GM18870 (cell line): Measurements from ENCODE around the gene NRXN3.
"Not testable (repeated sequence)": the region's sequence is repeated elsewhere in the genome, so short reads cannot be mapped to it uniquely, and the experiment has no call there.

Experiments
- ATAC-seq: cut with Tn5 transposase; IDR thresholded peaks from one replicate; pipeline ENCODE4 v1.9.1; 2021; ENCODE audit warnings: moderate library complexity; ENCODE audit not compliant: unreplicated experiment

NRXN3 gene

DNA sequence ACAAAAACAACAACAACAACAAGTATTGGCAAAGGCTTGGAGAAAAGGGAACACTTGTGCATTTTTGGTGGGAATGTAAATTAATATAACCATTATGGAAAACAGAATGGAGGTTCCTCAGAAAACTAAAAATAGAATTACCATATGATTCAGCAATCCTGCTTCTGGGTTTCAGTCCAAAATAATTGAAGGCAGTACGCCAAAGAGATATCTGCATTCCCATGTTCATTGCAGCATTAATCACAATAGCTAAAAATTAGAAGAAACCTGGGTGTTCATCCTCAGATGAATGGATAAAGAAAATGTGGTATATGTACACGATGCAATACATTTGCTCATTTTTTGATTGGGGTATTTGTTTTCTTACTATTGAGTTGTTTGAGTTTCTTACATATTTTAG lies 813.0 kb downstream of the NRXN3 start:
- ATAC-seq = no peak

DNA sequence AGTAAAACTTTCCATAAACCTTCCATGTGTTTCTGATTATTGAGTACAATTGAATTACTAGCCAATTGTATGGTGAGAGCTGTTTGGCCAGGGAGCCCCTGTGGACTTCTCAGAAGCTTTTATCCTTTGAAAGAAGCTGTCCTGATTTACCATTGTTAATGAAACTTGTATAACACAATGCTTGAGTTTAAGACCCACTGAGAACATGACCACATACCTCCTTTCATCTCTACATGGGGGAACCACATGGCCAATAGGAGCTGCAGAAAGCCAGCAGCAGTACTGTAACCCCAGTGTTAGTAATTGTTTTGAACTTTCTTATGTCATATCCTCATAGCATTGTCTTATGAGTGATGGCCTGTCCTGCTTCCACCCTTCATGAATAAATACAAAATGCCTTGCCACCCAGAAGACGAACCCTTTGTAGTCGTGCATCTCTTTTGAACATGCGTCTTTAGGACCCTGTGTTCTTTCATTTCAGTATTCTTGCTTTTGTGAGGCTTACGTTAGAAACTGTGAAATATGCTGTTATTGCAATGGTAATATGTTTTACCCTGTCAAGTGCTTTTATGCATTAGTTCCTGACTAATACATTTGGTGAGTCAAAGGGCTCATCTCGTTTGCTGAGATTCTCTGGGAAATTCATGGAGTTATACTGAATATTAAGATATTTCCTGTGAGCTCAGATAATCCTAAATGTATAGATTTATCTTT lies 815.7 kb downstream of the NRXN3 start:
- no peak for ATAC-seq

DNA sequence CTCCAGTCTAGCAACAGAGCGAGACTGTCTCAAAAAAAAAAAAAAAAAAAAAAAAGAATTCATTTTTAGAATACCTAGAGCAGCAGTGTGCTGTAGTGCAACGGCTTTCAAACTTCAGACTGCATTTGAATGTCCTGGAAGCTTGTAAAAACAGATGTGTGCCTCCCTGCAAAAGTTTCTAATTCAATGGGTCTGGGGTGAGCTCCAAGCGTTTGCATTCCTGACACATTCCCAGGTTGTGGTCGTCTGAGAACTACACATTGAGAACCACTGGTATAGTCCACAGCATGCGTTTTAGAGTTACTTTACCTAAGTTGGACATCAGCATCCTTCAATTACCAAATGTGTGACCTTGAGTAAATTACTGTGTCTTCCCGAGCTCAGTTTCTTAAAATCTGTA lies 816.8 kb downstream of the NRXN3 start:
- ATAC-seq = no peak

DNA sequence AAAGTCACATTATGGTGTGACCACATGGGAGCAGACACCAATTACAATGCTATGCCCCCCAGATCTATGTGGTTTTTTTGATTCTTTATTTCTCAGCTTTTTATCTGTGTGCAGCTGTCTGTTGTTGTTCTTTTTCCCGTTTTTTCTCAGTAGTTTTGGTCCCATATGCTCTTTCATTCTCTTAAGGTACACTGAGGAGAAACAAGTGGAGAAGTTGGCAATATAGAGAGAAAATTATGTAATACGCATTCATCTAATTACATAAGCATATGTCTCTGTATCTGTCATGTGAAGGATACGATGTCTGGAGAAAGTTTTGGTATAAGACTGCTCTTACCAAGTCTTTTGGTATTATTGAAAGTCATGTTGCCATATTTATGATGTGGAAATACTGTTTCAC lies 819.0 kb downstream of the NRXN3 start:
- ATAC-seq = no peak

DNA sequence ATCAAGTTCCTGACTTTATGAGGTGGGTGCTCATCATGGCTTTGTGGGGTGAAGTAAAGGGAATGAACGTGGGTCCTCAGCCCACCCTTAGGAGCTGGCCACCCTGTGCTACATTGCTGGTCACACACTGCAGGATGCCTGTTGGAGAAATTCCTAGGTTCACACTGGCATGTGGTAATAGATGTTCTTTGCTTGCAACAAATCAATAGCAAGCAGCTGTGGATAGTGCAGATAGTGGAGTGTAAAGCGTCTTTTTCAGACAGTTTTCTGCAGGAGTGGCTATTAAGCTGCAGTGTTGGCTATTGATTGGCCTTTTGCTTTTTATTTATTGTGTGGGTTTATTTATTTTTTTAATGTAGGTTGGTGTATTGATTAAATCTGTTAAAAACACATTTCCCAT lies 822.7 kb downstream of the NRXN3 start:
- no peak for ATAC-seq

DNA sequence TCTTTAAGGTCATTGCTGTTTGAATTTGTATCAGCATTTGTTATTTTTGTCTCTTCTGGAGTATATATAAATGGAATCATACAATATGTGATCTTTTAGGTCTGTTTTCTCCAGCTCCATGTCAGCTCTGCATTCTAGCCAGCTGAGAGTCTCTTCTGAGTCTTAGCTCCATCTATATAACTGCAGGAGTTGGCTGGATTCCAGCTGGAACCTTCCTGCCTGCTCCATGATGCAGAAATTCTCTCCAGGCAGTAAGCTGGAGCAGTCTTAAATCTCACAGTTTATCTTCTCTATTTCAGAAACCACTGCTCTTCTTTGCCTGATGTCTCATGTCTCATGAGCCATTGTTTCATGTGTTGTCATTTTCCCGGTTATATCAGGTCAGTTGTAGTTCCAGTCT lies 827.6 kb downstream of the NRXN3 start:
- ATAC-seq = no peak

DNA sequence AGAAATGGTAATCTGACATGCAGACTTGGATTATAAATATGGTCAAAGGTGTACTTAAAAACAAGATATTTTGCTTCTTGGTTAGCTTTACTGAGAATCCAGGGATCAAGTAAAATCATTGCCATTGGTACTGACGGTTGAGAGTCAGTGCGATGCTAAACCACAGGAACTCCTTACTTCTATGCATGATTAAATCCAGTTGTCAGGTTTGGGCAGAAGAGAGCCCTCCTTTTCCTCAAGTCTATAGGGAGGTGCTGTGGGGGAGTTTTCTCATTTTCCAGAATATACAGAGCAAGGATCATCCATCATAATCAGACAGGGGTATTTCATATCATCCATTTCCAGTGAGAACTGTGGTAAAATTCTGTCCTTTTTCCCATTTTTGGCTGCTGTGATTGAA lies 839.1 kb downstream of the NRXN3 start:
- ATAC-seq = no peak

DNA sequence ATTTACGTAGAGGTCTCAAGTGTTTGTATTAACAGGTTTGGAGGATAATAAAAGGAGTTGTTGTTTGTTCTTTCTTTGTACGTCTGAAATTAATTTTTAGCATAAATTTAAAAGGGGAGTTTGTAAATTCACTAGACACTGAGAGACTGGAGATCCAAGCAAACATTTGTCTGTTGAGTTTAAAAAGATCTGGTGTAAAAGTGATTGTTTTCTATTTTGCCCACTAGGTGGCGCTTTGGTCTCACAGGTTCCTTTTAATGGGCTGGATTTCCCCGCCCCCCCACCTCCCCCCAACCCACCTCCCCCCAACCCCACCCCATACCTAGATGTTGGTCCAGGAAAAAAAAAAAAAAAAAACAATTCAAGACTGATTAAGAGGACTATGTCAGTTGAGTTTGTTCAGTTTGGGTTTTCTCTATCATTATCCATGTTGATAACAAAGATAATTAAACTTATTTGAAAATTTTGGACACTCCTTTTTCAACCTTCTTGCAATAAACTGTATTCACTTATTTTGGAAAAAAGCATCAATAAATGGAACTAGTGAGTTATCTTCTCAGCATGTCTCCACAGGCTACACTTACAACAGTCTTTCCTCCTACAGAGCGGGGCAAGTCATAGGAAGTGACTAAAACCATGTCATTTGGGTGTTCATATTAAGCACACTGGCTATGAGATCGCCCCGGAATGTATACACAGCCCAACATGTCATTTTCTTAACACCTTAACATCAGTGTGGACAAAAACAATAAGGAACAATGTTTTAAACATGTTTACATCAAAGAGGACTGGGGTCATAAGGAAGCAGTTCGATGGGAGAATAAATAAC lies 841.1 kb downstream of the NRXN3 start:
- no peak for ATAC-seq

DNA sequence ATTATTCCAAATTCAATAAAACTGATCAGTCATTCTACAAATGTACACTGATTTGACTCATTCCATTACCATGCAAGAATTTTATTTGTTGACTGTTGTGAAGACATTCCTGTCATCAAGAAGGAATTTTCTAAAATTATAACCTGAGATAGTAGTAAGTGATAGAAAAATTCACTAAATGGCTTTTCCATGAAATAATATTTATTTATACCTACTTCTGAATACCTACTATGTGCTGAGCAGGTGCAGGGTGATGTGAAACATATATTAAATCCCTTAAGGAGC lies 841.7 kb downstream of the NRXN3 start:
- ATAC-seq = no peak

DNA sequence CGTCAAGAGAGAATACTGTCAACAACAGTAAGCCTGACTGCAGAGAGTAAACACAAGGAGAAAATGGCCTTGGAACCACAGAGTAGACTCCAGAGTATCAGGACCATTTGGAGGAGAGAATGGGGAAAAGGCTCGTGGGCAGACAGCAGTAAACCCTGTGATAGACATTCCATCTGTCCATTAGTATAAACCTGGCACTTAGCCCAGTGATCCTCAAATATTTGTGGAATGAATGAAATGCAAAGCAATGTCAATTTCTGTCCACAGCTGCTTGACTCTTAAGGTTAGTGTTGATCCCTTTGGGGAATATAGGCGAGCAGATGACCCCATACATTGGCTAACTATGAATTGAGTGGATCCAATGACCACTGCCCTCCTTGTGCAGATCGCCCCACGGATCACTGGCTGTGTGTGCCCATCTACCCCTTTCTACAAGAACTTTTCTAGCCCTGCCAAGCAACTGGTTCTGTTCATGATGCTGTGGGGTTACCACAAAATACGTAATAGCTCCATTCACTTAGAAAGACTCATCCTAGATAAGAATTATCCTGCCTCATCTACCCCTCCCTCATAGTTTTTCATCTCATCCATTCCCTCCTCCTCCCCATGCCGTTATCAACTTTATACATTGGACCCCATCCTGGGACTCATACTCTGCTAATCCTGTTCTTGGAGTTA lies 846.8 kb downstream of the NRXN3 start:
- no peak for ATAC-seq

DNA sequence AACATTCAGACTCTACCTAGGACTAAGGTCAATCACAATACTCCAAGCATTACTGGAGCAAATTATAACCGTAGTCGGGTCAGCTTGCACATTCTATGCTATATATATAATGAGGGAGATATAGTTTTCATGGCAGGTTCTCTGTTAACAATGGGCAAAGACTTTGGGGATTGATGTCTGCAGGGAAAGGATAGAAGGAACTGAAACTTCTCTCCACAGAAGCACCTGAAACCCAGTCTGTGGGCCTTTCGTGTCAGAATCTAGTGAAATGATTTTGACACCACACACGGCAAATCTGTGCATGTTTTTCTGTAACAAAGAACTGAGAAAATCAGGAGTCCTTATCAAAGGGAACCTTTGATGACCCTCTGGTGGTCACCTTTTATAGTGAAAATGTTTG lies 847.4 kb downstream of the NRXN3 start:
- ATAC-seq = no peak

DNA sequence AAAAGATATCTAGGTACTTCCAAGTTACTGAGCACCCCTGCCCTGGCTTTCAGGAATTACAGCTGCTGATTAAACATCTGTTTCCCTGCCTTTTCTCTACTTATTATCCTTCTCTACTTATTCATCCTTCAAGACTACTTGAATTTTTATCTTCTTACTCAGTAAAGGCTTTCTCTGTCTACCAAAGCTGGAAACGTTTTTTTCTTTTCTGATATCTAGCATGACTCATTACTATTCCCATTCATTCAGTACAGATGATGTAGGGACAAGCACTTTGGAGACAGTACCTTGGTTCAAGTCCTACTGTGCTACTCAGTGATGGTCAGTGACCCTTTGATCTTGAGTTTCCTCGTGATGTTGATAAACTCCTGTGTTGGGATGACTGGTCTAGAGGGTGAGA lies 848.7 kb downstream of the NRXN3 start:
- no peak for ATAC-seq

DNA sequence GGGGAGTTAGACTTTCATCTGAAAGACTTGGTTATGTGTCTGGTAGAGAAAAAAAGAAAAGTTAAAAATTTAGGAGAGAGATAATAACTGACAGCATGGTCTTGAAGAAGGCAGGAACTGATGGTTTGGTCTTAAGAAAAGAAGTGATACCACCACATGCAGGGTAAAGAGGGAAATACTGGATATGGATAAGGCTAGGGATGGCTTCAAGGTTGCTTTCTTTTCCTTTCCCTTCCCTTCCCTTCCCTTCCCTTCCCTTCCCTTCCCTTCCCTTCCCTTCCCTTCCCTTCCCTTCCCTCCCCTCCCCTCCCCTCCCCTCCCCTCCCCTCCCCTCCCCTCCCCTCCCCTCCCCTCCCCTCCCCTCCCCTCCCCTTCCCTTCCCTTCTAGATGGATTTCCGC lies 849.7 kb downstream of the NRXN3 start:
- ATAC-seq = not testable (repeated sequence)

DNA sequence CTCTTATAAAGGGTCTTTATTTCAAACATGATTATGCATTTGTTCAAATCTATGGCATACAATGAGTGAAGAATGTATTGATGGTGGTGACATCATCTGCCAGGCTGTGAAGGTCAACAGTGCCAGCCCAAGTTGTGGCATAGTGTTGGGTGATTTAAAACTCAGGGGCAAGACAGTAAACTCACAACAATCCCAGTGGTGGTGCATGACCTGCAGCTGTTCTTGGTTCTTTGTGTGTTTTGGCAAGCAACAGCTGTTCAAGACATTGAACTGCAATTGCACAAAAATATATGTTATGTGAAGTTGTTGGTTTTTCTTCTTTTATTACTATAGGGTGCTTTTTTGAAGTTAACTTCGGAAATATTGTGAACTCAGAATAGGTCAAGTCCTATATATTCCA lies 851.6 kb downstream of the NRXN3 start:
- no peak for ATAC-seq

DNA sequence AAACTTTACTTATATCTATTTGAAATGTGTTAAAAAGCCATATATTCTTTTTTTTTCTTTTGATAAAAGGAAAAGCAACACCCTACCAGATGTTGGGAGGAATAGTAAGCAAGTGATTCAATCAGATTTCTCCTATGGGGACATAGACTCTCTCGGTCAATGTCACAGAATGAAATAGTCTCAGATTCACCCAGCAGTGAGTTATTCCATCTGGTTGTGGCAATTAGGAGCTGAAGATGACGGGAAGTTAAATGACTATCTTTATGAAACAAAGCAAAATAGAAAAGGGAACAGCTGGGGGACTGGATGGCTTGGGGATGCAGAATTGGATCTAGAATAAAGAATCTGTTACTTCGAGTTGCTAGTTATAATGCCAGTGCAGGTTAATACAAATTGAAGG lies 857.0 kb downstream of the NRXN3 start:
- no peak for ATAC-seq

DNA sequence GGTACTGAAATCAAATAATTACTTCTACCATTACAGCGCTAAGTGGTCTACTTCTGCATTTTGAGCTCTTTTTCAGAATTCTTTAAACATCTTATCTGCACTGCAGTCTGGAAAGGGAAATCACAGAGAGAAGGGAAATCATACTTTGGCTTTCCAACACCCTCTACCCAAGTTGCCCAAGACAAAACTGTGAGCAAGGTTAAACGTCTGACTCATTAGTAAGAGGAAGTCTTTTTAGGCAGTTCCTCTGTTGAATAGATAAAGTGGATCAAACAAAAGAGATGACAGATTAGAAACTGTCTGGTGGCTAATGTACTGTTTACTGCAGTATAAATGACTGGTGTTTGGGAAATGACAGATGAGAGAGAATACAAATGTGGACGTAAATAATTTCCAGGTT lies 858.1 kb downstream of the NRXN3 start:
- ATAC-seq = no peak

DNA sequence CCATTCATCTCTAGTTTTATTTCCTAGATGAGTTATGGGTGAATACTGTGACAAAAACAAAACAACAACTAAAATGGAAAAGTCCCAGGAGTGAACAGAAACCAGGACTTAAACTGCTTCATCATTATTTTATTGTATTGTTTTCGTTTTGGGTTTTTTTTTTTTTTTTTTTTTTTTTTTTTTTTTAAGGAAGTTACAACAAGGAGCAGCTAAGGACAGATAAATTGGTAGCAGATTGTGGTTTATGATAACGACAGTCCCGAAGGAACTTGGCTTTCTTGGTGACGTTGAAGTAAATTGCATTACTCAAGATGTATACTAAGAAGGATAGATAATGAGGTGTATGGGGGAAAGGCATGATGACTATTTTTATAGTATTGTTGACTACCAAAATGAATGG lies 866.3 kb downstream of the NRXN3 start:
- no peak for ATAC-seq

DNA sequence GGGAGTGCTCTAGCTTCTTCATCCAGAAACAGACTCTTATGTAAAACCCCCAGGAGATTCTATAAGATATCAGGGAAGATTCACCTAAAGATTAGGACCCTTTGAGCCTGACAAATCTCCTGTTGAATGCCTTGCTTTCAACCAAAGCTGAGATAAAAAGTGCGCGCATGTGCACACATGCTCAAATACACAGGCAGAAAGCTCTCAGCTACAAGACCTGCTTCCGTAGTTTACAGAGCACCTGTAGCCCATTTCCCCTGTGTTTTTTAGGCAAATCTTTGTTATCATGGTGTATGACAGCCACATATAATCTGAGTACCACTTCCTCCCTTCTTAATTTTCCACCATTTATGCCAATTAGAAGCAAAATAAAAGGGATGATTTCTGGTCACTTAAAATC lies 866.9 kb downstream of the NRXN3 start:
- no peak for ATAC-seq

DNA sequence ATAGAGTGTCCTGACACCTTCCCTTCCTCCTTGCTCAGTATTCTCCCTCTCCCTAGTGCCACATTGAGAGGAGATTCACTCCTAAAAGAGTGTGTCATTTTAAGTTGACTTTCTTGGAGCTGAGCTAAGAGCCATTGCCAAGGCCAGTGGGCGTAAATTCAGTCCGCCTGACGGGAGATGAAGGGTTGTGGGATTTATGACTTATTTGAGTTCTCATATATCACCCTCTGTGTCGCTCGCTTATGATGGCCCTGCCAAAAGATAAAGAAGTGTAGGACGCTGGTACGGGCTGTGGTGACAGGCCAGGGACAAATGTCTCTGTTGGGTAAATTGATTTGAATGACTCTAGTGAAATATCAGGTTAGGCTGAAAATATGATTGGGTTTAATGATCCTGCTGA lies 867.4 kb downstream of the NRXN3 start:
- no peak for ATAC-seq

DNA sequence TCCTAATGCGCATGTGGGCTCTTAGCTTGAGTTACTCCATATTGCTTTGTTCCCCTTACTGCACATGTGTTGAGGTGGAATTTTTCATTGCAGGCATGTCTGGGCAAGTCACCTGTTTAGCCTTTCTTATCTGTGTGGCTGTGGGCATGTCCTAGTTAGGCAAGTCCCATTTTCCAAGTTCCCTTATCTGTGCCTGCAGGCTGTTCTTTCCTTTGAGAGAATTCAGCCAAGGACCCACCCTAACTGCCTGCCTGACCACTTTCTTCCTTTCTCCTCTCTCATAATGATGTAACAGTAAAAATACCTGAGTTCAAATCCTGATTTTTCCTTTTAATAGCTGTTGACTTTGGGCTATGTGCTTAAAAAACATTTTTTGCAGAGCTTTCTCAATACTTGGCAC lies 870.6 kb downstream of the NRXN3 start:
- ATAC-seq = no peak

DNA sequence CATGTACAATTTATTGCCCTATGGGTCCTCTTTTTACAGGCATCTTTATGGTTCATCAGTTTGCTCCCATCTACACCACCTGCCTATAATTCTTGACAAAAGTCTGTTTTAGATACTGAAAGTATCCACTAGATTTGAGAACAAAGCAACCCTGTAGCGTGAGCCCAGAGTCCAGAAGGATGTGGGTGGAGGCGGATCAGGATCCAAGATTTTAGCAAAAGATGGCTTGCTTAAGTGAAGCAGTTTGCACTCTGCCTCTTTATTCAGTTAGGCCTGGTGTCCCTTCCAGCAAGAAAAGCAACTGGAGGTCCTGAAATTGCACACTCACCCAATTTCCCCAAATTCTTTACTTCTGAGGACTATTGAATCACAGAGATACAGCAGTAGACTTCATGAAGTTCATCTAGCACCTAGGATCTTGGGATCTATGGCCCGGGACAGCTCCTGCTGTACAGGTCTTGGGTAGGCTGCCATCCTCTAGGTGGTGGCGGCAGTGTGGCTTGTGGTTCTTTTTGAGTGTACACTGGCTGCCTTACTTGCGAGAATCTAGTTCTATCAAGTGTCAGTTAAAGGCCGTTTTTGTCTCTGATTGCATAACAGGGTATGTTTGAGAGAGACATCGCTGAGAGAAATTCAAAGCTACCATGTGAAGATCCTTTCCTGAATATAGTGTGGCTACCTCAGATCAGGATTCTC lies 873.2 kb downstream of the NRXN3 start:
- no peak for ATAC-seq
